Activated gamma-delta T cell treated with anti-CD3 and anti-CD28 coated beads, Interleukin-2, amount 50 U/mL, for 16 hours (primary cell): ENCODE data around the gene IKZF4.

Experiments used
- DNase-seq: peaks from one replicate; pipeline ENCODE4 v3.0.0-alpha.2; 2020; ENCODE audit warnings: low read depth

IKZF4 gene

GRCh38 chr12:56082967-56083366 is 62.1 kb downstream of the IKZF4 start:
- DNase-seq: no peak

- DNase-seq: no peak
These were observed 64.2 kb downstream of the IKZF4 start for GRCh38 chr12:56084958-56085543.

GRCh38 chr12:56086096-56086495 is 65.3 kb downstream of the IKZF4 start:
- DNase-seq: no peak

GRCh38 chr12:56086608-56087007 is 65.8 kb downstream of the IKZF4 start:
- no peak for DNase-seq

GRCh38 chr12:56087220-56087619 is 66.4 kb downstream of the IKZF4 start:
- no peak for DNase-seq
